ENCODE data around the gene MKRN2. TPM values are rescaled to one million over a fixed set of nuclear protein-coding genes. Genes with fewer than 3 reads are reported as not detected.

The MKRN2 gene
- total RNA-seq, 4 donors from 2014 or later = 25.0 to 33.1 (median 29.0) TPM

GRCh38 chr3:12585970-12586369 is 29.1 kb downstream of the MKRN2 start:
- ATAC-seq (ENCODE audit: low FRiP score) (no peak), DNase-seq (ENCODE audit: low spot score) (no peak)
- TF ChIP-seq CTCF (IDR thresholded peaks at IDR 0.05) = no peak

DNA sequence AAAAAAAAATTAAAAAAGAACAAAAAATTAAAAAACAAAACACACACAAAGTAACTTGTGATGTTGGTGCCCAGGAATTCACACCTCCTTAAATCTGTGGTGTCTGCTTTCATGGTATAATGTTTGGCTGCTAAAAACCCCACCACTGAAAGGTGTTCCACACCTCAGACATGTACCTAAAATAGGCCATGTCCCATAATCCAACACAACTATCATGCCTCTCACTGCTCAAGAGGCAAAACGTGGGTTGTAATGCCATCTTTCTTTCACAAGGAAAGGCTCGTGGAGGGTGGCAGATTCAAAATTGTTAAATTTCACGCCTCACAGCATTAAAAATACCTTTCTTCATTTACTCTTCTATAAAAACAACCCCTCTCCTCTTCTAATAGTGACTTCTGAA is 29.5 kb downstream of the MKRN2 start:
- no peak for TF ChIP-seq CTCF (IDR thresholded peaks at IDR 0.05)
- no peak for DNase-seq (ENCODE audit: low spot score)
- no peak for ATAC-seq (ENCODE audit: low FRiP score)

DNA sequence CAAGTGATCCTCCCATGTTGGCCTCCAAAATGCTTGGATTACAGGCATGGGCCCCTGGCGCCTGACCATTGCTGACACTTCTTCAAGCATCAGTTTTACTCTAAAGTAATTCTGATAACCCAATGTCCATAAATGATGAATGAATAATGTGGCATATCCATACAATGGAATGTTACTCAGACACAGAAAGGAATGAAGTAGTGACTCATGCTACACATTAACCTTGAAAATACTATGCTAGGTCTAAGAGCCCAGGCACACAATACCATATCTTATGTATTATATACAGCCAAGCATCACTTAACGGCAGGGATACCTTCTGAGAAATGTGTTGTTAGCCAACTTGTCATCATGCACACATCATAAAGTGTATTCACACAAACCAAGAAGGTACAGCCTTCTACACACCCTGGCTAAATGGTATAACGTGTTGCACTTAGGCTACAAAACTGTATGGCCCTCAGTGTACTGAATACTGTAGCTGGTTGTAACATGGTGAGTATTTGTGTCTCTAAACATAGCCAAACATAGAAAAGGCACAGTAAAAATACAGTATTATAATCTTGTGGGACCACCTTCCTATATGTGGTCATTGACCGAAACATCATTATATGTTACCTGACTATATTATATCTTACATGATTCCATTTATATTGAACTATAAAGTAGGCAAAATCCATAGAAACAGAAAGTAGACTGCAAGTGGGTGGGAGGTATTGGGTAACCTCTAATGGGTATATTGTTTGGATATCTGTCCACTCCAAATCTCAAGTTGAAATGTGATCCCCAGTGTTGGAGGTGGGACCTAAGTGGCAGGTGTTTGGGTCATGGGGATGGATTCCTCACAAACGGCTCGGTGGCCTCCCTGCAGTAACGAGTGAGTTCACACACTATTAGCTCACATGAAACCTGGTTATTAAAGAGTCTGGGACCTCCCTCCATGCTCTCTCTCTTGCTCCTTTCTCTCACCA is 31.4 kb downstream of the MKRN2 start:
- TF ChIP-seq CTCF (IDR thresholded peaks at IDR 0.05) = no peak
- no peak for ATAC-seq (ENCODE audit: low FRiP score)

GRCh38 chr3:12590096-12590495 is 33.2 kb downstream of the MKRN2 start:
- no peak for ATAC-seq (ENCODE audit: low FRiP score)
- TF ChIP-seq CTCF (IDR thresholded peaks at IDR 0.05) = no peak

More for the DNA sequence above, 31.4 kb downstream of the MKRN2 start:
- DNase-seq (ENCODE audit: low spot score) = no peak

DNA sequence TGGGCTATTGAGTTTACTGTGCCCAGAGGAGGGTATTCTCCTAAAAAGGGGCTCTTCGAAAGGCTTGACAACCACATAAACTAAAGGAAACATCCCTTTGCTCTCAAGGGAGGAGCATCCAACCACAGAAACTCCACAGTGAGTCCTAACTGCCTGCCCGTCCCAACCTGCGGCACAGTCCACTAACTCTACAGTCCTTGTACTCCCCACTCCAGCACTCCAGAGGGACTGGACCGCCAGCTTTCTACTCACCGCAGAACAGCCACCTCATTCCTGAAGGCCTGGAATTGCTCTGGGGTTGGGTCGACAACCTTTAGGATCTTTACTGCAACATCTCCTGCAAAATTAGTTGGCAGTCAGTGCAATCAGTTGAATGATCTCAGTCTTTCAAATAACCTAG is 34.6 kb downstream of the MKRN2 start:
- no peak for TF ChIP-seq CTCF (IDR thresholded peaks at IDR 0.05)
- ATAC-seq (ENCODE audit: low FRiP score) (no peak), DNase-seq (ENCODE audit: low spot score) (no peak)

More at GRCh38 chr3:12590096-12590495, 33.2 kb downstream of the MKRN2 start:
- DNase-seq (ENCODE audit: low spot score) = no peak

- no peak for DNase-seq (ENCODE audit: low spot score)
- no peak for ATAC-seq (ENCODE audit: low FRiP score)
- TF ChIP-seq CTCF (IDR thresholded peaks at IDR 0.05) = no peak
Observed at GRCh38 chr3:12591997-12592715, 35.3 kb downstream of the MKRN2 start.

Measured in omental fat pad (tissue), 4 donors.